GM23338 (cell line): ENCODE measurements around the gene KRT9.

ENCODE experiments used
- CREB1 ChIP-seq: fragments of 250-450 bp; sonication (Bioruptor Pico); IDR thresholded peaks from 2 replicates; pipeline ENCODE4 v1.5.0; 2020; ENCODE audit warnings: low read depth, mild to moderate bottlenecking, moderate library complexity
- EZH2 ChIP-seq: fragments of 200-600 bp; sonication (generic); IDR thresholded peaks from one replicate; pipeline ENCODE4 v1.8.0; 2017; ENCODE audit warnings: antibody characterized with exemption, mild to moderate bottlenecking, low read depth; ENCODE audit not compliant: unreplicated experiment
- EZH2phosphoT487 ChIP-seq: fragments of 200-600 bp; sonication (generic); IDR thresholded peaks from one replicate; pipeline ENCODE4 v1.8.1; 2018; ENCODE audit warnings: antibody characterized with exemption; ENCODE audit not compliant: unreplicated experiment
- JUNB ChIP-seq: IDR thresholded peaks from one replicate; pipeline ENCODE4 v1.6.1; 2016; ENCODE audit warnings: antibody characterized with exemption; ENCODE audit not compliant: unreplicated experiment
- POLR2AphosphoS5 ChIP-seq: IDR thresholded peaks from 2 replicates; pipeline ENCODE4 v1.6.1; 2016; ENCODE audit warnings: antibody characterized with exemption, low read depth
- ZNF114 ChIP-seq: fragments of 250-450 bp; sonication (Bioruptor Pico); IDR thresholded peaks from 2 replicates; pipeline ENCODE4 v1.5.0; 2020; ENCODE audit warnings: mild to moderate bottlenecking, moderate library complexity
- ZNF331 ChIP-seq: fragments of 250-450 bp; sonication (Bioruptor Pico); IDR thresholded peaks from 2 replicates; pipeline ENCODE4 v1.5.0; 2020; ENCODE audit warnings: low read depth, mild to moderate bottlenecking, moderate library complexity
- TF ChIP-seq, protein P1 (sequence below), 2 experiments: fragments of 200-600 bp in 1 of 2; sonication (generic) in 1 of 2; conservative IDR thresholded peaks; 2 replicates each; pipeline versions ENCODE4 v1.5.1 to v1.6.1; 2016 to 2017; ENCODE audit warnings: antibody characterized with exemption in 2 of 2, low read depth in 2 of 2, mild to moderate bottlenecking in 2 of 2, moderate library complexity in 1 of 2
- TF ChIP-seq, protein P2 (sequence below): IDR thresholded peaks from 2 replicates; pipeline ENCODE4 v1.6.1; 2016; ENCODE audit warnings: antibody characterized with exemption
- TF ChIP-seq, protein P3 (sequence below): IDR thresholded peaks from one replicate; pipeline ENCODE4 v1.6.1; 2018; ENCODE audit warnings: antibody characterized with exemption; ENCODE audit not compliant: unreplicated experiment
- TF ChIP-seq, protein P4 (sequence below): fragments of 250-450 bp; sonication (Bioruptor Pico); IDR thresholded peaks from 2 replicates; pipeline ENCODE4 v1.5.0; 2020; ENCODE audit warnings: mild to moderate bottlenecking, moderate library complexity

DNA sequence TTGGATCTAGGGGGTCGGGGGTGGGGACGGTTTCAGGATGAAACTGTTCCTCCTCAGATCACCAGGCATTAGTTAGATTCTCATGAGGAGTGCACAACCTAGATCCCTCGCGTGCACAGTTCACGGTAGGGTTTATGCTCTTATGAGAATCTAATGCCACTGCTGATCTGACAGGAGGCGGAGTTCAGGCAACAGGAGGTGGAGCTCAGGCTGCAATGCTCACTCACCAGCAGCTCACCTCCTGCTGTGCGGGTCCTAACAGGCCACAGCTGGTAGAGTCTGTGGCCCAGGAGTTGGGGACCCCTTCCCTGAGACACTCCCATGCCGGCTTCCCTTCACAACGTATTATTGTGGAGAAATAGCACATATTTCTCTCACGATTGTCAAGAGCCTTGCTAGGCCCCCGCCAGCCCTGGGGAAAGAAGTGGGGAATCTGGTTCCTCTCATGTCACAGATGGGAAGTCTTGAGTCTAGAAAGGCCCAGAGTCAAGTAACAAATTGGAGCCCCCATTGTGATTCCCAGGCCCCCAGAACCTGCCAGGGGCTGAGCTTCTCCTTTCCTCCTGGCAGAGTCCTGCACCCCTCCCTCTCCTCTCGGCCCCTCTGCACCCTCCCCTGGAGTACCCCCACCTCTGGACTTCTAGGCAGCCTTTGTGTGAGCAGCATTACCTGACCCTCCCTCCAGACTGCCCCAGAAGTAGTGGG, 20.9 kb upstream of the KRT9 start:
- TF ChIP-seq, protein P1, sequence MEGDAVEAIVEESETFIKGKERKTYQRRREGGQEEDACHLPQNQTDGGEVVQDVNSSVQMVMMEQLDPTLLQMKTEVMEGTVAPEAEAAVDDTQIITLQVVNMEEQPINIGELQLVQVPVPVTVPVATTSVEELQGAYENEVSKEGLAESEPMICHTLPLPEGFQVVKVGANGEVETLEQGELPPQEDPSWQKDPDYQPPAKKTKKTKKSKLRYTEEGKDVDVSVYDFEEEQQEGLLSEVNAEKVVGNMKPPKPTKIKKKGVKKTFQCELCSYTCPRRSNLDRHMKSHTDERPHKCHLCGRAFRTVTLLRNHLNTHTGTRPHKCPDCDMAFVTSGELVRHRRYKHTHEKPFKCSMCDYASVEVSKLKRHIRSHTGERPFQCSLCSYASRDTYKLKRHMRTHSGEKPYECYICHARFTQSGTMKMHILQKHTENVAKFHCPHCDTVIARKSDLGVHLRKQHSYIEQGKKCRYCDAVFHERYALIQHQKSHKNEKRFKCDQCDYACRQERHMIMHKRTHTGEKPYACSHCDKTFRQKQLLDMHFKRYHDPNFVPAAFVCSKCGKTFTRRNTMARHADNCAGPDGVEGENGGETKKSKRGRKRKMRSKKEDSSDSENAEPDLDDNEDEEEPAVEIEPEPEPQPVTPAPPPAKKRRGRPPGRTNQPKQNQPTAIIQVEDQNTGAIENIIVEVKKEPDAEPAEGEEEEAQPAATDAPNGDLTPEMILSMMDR (conservative IDR thresholded peaks at IDR 0.05; ENCODE audit: low read depth in 2 of 2): no peak
- TF ChIP-seq EZH2 (no peak), EZH2phosphoT487 (no peak), POLR2AphosphoS5 (no peak), ZNF114 (CRISPR knock-in tag) (no peak), JUNB (no peak), ZNF331 (CRISPR knock-in tag) (no peak), CREB1 (CRISPR knock-in tag) (no peak)
- TF ChIP-seq, protein P2, sequence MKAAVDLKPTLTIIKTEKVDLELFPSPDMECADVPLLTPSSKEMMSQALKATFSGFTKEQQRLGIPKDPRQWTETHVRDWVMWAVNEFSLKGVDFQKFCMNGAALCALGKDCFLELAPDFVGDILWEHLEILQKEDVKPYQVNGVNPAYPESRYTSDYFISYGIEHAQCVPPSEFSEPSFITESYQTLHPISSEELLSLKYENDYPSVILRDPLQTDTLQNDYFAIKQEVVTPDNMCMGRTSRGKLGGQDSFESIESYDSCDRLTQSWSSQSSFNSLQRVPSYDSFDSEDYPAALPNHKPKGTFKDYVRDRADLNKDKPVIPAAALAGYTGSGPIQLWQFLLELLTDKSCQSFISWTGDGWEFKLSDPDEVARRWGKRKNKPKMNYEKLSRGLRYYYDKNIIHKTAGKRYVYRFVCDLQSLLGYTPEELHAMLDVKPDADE: no peak
- TF ChIP-seq, protein P3, sequence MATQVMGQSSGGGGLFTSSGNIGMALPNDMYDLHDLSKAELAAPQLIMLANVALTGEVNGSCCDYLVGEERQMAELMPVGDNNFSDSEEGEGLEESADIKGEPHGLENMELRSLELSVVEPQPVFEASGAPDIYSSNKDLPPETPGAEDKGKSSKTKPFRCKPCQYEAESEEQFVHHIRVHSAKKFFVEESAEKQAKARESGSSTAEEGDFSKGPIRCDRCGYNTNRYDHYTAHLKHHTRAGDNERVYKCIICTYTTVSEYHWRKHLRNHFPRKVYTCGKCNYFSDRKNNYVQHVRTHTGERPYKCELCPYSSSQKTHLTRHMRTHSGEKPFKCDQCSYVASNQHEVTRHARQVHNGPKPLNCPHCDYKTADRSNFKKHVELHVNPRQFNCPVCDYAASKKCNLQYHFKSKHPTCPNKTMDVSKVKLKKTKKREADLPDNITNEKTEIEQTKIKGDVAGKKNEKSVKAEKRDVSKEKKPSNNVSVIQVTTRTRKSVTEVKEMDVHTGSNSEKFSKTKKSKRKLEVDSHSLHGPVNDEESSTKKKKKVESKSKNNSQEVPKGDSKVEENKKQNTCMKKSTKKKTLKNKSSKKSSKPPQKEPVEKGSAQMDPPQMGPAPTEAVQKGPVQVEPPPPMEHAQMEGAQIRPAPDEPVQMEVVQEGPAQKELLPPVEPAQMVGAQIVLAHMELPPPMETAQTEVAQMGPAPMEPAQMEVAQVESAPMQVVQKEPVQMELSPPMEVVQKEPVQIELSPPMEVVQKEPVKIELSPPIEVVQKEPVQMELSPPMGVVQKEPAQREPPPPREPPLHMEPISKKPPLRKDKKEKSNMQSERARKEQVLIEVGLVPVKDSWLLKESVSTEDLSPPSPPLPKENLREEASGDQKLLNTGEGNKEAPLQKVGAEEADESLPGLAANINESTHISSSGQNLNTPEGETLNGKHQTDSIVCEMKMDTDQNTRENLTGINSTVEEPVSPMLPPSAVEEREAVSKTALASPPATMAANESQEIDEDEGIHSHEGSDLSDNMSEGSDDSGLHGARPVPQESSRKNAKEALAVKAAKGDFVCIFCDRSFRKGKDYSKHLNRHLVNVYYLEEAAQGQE: no peak
- TF ChIP-seq, protein P4, sequence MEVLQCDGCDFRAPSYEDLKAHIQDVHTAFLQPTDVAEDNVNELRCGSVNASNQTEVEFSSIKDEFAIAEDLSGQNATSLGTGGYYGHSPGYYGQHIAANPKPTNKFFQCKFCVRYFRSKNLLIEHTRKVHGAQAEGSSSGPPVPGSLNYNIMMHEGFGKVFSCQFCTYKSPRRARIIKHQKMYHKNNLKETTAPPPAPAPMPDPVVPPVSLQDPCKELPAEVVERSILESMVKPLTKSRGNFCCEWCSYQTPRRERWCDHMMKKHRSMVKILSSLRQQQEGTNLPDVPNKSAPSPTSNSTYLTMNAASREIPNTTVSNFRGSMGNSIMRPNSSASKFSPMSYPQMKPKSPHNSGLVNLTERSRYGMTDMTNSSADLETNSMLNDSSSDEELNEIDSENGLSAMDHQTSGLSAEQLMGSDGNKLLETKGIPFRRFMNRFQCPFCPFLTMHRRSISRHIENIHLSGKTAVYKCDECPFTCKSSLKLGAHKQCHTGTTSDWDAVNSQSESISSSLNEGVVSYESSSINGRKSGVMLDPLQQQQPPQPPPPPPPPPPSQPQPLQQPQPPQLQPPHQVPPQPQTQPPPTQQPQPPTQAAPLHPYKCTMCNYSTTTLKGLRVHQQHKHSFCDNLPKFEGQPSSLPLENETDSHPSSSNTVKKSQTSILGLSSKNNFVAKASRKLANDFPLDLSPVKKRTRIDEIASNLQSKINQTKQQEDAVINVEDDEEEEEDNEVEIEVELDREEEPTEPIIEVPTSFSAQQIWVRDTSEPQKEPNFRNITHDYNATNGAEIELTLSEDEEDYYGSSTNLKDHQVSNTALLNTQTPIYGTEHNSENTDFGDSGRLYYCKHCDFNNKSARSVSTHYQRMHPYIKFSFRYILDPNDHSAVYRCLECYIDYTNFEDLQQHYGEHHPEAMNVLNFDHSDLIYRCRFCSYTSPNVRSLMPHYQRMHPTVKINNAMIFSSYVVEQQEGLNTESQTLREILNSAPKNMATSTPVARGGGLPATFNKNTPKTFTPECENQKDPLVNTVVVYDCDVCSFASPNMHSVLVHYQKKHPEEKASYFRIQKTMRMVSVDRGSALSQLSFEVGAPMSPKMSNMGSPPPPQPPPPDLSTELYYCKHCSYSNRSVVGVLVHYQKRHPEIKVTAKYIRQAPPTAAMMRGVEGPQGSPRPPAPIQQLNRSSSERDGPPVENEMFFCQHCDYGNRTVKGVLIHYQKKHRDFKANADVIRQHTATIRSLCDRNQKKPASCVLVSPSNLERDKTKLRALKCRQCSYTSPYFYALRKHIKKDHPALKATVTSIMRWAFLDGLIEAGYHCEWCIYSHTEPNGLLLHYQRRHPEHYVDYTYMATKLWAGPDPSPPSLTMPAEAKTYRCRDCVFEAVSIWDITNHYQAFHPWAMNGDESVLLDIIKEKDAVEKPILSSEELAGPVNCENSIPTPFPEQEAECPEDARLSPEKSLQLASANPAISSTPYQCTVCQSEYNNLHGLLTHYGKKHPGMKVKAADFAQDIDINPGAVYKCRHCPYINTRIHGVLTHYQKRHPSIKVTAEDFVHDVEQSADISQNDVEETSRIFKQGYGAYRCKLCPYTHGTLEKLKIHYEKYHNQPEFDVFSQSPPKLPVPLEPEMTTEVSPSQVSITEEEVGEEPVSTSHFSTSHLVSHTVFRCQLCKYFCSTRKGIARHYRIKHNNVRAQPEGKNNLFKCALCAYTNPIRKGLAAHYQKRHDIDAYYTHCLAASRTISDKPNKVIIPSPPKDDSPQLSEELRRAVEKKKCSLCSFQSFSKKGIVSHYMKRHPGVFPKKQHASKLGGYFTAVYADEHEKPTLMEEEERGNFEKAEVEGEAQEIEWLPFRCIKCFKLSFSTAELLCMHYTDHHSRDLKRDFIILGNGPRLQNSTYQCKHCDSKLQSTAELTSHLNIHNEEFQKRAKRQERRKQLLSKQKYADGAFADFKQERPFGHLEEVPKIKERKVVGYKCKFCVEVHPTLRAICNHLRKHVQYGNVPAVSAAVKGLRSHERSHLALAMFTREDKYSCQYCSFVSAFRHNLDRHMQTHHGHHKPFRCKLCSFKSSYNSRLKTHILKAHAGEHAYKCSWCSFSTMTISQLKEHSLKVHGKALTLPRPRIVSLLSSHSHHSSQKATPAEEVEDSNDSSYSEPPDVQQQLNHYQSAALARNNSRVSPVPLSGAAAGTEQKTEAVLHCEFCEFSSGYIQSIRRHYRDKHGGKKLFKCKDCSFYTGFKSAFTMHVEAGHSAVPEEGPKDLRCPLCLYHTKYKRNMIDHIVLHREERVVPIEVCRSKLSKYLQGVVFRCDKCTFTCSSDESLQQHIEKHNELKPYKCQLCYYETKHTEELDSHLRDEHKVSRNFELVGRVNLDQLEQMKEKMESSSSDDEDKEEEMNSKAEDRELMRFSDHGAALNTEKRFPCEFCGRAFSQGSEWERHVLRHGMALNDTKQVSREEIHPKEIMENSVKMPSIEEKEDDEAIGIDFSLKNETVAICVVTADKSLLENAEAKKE (CRISPR knock-in tag): no peak
